ENCODE results near the gene SLC4A5. TPM values are rescaled to one million over a fixed set of nuclear protein-coding genes. Genes with fewer than 3 reads are reported as not detected.

SLC4A5 gene
- total and polyA plus RNA-seq, 2 of the 8 experiments (the other 6 are each of a cell fraction or from before 2014, with no cell fraction given) = 0.42 to 0.52 TPM

GRCh38 chr2:74239346-74239745 lies 103.9 kb downstream of the SLC4A5 start:
- FAIRE-seq (no peak), DNase-seq (ENCODE audit: low read depth in 1 of 2, low spot score in 2 of 2) (no peak)
- no peak overlapping the region for H3K4me2 ChIP-seq (ENCODE audit: insufficient read depth in 1 of 2, low read depth in 2 of 2, low read length in 2 of 2)
- H2BK15ac ChIP-seq (ENCODE audit: low read length) = no peak overlapping the region
- no peaks in the 10 kb centered on the region for H3K9me3 ChIP-seq (ENCODE audit: insufficient read depth in 2 of 2, low read depth in 1 of 2, low read length in 1 of 2)
- no peak overlapping the region for H4K91ac ChIP-seq (replicated peaks; ENCODE audit: insufficient read length, low read length)
- H4K20me1 ChIP-seq (replicated peaks in 1 of 2; ENCODE audit: control insufficient read depth in 1 of 2, insufficient read depth in 2 of 2, low read length in 2 of 2) = no peaks in the 10 kb centered on the region
- H2BK5ac ChIP-seq (ENCODE audit: low read depth, low read length) = no peak overlapping the region
- no peak overlapping the region for H4K5ac ChIP-seq (ENCODE audit: insufficient read length, low read depth, low read length)
- H2BK120ac ChIP-seq (replicated peaks; ENCODE audit: low read depth, low read length) = no peak overlapping the region
- no peak overlapping the region; the same call in 1 of the 2 replicates for H4K8ac ChIP-seq (ENCODE audit: extremely low read depth, insufficient read depth, low read length)
- H3K79me2 ChIP-seq (ENCODE audit: control insufficient read depth in 1 of 2, insufficient read depth in 2 of 2, low read length in 2 of 2) = no peaks in the 10 kb centered on the region
- no peak overlapping the region for H3K4me3 ChIP-seq (ENCODE audit: extremely low read depth in 1 of 4, insufficient read depth in 2 of 4, low read depth in 3 of 4, low read length in 4 of 4)
- no peak overlapping the region for H3K27ac ChIP-seq (ENCODE audit: low read depth, low read length)
- peaks cover 2% of the 10 kb centered on the region; the same call in 1 of the 2 replicates for H3K23me2 ChIP-seq (ENCODE audit: low read depth, low read length)
- H3K36me3 ChIP-seq (ENCODE audit: control insufficient read depth in 2 of 4, insufficient read depth in 4 of 4, low read length in 3 of 4) = no peaks in the 10 kb centered on the region
- H3K4ac ChIP-seq (replicated peaks; ENCODE audit: insufficient read length, low read depth, low read length) = no peak overlapping the region
- H2BK20ac ChIP-seq (ENCODE audit: low read length) = no peak overlapping the region
- CTCF ChIA-PET (ENCODE audit: partially characterized antibody) = interaction anchor here (0.5 to 4.4 kb wide), 6 partner anchors 11 to 96 kb away, joined by 3 to 31 read pairs (median 4); no protein-coding TSS in a partner anchor
- H2AK5ac ChIP-seq (ENCODE audit: low read depth, low read length) = no peak overlapping the region
- no peaks in the 10 kb centered on the region for H3K79me1 ChIP-seq (ENCODE audit: low read depth, low read length)
- POLR2A ChIA-PET (ENCODE audit: partially characterized antibody) = interaction anchor here (1.0 to 72.1 kb wide), 3 partner anchors 15 to 61 kb away, joined by 4 to 2699 read pairs (median 91); partner anchors contain the start of genes BOLA3, MOB1A and MTHFD2
- H3K9ac ChIP-seq (replicated peaks in 1 of 4; ENCODE audit: extremely low read depth in 1 of 4, low read depth in 3 of 4, low read length in 3 of 4) = no peak overlapping the region
- no peak overlapping the region for H3K56ac ChIP-seq (replicated peaks; ENCODE audit: insufficient read length, low read depth, low read length)
- no peak overlapping the region for H3K23ac ChIP-seq (ENCODE audit: insufficient read length)
- no peak overlapping the region for H2AFZ ChIP-seq (ENCODE audit: low read length)
- no peak overlapping the region for H3K14ac ChIP-seq (ENCODE audit: insufficient read length)
- no peak overlapping the region for H2BK12ac ChIP-seq (ENCODE audit: low read depth, low read length)
- H3K18ac ChIP-seq (ENCODE audit: extremely low read depth, low read length) = no peak overlapping the region
- no peaks in the 10 kb centered on the region; a peak in 1 of 7 replicates for H3K27me3 ChIP-seq (replicated peaks in 1 of 4; ENCODE audit: control insufficient read depth in 3 of 4, extremely low read depth in 1 of 4, insufficient read depth in 3 of 4, low read length in 3 of 4)
- no peaks in the 10 kb centered on the region for H3K4me1 ChIP-seq (replicated peaks in 1 of 4; ENCODE audit: control insufficient read depth in 3 of 4, insufficient read depth in 4 of 4, low read length in 3 of 4)
- 68% methylated on average over 6 of the region's 7 CpGs; no CpG with 5 or more reads in 1 of the 2 experiments for WGBS, 2 experiments (ENCODE audit: extremely low coverage in 1 of 2, insufficient coverage in 1 of 2, insufficient read length in 1 of 2, insufficient replicate concordance in 2 of 2, low coverage in 1 of 2, low lambda C conversion rate in 2 of 2, missing lambda C conversion rate in 1 of 2)
- no peak for TF ChIP-seq POLR2AphosphoS5 (IDR thresholded peaks at IDR 0.05; ENCODE audit: low read depth, low read length)
- no peak for TF ChIP-seq HDAC2 (IDR thresholded peaks at IDR 0.05; ENCODE audit: borderline replicate concordance in 1 of 2, low read depth in 2 of 2, low read length in 2 of 2)
- no peak for TF ChIP-seq ZNF274 (IDR thresholded peaks at IDR 0.05; ENCODE audit: borderline replicate concordance, extremely low read depth, low read length)
- no peak for TF ChIP-seq MAFK (IDR thresholded peaks at IDR 0.05; ENCODE audit: low read depth, low read length)
- no peak for TF ChIP-seq POU5F1 (IDR thresholded peaks at IDR 0.05; ENCODE audit: low read depth, low read length)
- TF ChIP-seq TAF7 (optimal IDR thresholded peaks at IDR 0.05; ENCODE audit: borderline replicate concordance, low read depth, low read length) = no peak
- no peak for TF ChIP-seq NANOG (IDR thresholded peaks at IDR 0.05; ENCODE audit: insufficient read depth, low read depth, low read length, poor library complexity, severe bottlenecking)
- no peak for TF ChIP-seq CEBPB (IDR thresholded peaks at IDR 0.05; ENCODE audit: low read depth, low read length)
- TF ChIP-seq ATF2 (IDR thresholded peaks at IDR 0.05; ENCODE audit: low read length) = no peak
- no peak for TF ChIP-seq TEAD4 (IDR thresholded peaks at IDR 0.05; ENCODE audit: low read depth, low read length)

Data from H1 (cell line).